ENCODE data around the gene CERK.
"Not testable (repeated sequence)": the region's sequence is repeated elsewhere in the genome, so short reads cannot be mapped to it uniquely, and the experiment has no call there.

Gene CERK

GRCh38 chr22:46737976-46738646 is at the start of gene CERK:
Gene CERK (minus strand): TSS chr22:46738252. CDS start chr22:46738148, 104 bp downstream.
- peak; percentile 42 for DNase-seq

GRCh38 chr22:46783721-46784120 is 45.7 kb upstream of the CERK start:
- DNase-seq: no peak

GRCh38 chr22:46782200-46782599 is 44.1 kb upstream of the CERK start:
- not testable (repeated sequence) for DNase-seq

- DNase-seq: no peak
These were observed 43.2 kb upstream of the CERK start for GRCh38 chr22:46781291-46781690.

- DNase-seq: no peak
These were observed 42.4 kb upstream of the CERK start for GRCh38 chr22:46780453-46780852.

GRCh38 chr22:46779651-46780050 is 41.6 kb upstream of the CERK start:
- no peak for DNase-seq

GRCh38 chr22:46779023-46779422 is 41.0 kb upstream of the CERK start:
- no peak for DNase-seq

GRCh38 chr22:46777609-46777970 is 39.5 kb upstream of the CERK start:
- DNase-seq: no peak

GRCh38 chr22:46776876-46777608 is 39.0 kb upstream of the CERK start:
- DNase-seq: no peak

GRCh38 chr22:46775850-46776826 is 38.1 kb upstream of the CERK start:
- DNase-seq: no peak

GRCh38 chr22:46774980-46775849 is 37.2 kb upstream of the CERK start:
- no peak for DNase-seq

GRCh38 chr22:46774253-46774979 is 36.4 kb upstream of the CERK start:
- no peak for DNase-seq

GRCh38 chr22:46773076-46773475 is 35.0 kb upstream of the CERK start:
- DNase-seq: no peak

GRCh38 chr22:46770726-46771125 is 32.7 kb upstream of the CERK start:
- DNase-seq: no peak

GRCh38 chr22:46770151-46770641 is 32.1 kb upstream of the CERK start:
- DNase-seq: no peak

- no peak for DNase-seq
These were observed 31.7 kb upstream of the CERK start for GRCh38 chr22:46769706-46770105.

GRCh38 chr22:46769191-46769675 is 31.2 kb upstream of the CERK start:
- DNase-seq: no peak

- no peak for DNase-seq
These were observed 29.4 kb upstream of the CERK start for GRCh38 chr22:46767249-46767985.

GRCh38 chr22:46766611-46767010 is 28.6 kb upstream of the CERK start:
- DNase-seq: no peak

- DNase-seq: no peak
These were observed 26.9 kb upstream of the CERK start for GRCh38 chr22:46764779-46765485.
